ENCODE measurements around the gene BUB1B. TPM values are rescaled to one million over a fixed set of nuclear protein-coding genes. Genes with fewer than 3 reads are reported as not detected.

BUB1B gene
- total and polyA plus RNA-seq, 9 of the 15 experiments (the other 6 are each of a cell fraction or from before 2014, with no cell fraction given), result 28.7 to 113 (median 82.2) TPM

GRCh38 chr15:40118473-40118872, 42.4 kb upstream of the BUB1B start:
- Histone ChIP-seq H3K79me2 (ENCODE audit: control insufficient read depth, insufficient read depth, low read length) (no peaks in the 10 kb centered on the region), H3K4me1 (replicated peaks in 1 of 2; ENCODE audit: control insufficient read depth in 2 of 2, insufficient read depth in 2 of 2, low read length in 2 of 2) (peaks cover 0 to 6% of the 10 kb centered on the region in 2 experiments; a peak in 3 of 5 replicates), H3K4me3 (no peak overlapping the region), H3K9me3 (replicated peaks; ENCODE audit: control insufficient read depth, insufficient read depth, low read depth, low read length) (no peaks in the 10 kb centered on the region), H3K4me2 (ENCODE audit: insufficient read depth, low read length) (no peak overlapping the region), H3K27me3 (ENCODE audit: control insufficient read depth in 2 of 2, insufficient read depth in 2 of 2, low read length in 2 of 2) (no peaks in the 10 kb centered on the region; a peak in 1 of 5 replicates), H3K9me1 (ENCODE audit: control insufficient read depth, insufficient read depth, low read length) (no peaks in the 10 kb centered on the region), H2AFZ (ENCODE audit: low read depth, low read length) (no peak overlapping the region), H4K20me1 (replicated peaks; ENCODE audit: control insufficient read depth, insufficient read depth, low read length) (no peaks in the 10 kb centered on the region), H3K27ac (ENCODE audit: extremely low read depth, low read depth, low read length) (no peak overlapping the region), H3K9ac (ENCODE audit: insufficient read depth in 1 of 2, low read depth in 2 of 2, low read length in 2 of 2) (no peak overlapping the region), H3K36me3 (ENCODE audit: control insufficient read depth, insufficient read depth, low read length) (no peaks in the 10 kb centered on the region)
- ATAC-seq (no peak), DNase-seq (ENCODE audit: extremely low read depth in 1 of 4, low spot score in 3 of 4) (no peak), FAIRE-seq (no peak)
- POLR2A ChIA-PET, result no interaction called here
- in situ Hi-C loops (cut with MboI), result no loop called here
- CTCF ChIA-PET (ENCODE audit: low intra/inter-chr PET ratio), result no interaction called here
- intact Hi-C loops (cut with micrococcal nuclease), result no loop called here
- 12% methylated on average over 3 of the region's 3 CpGs for WGBS (ENCODE audit: insufficient coverage, low coverage, missing lambda C conversion rate)
- BruUV-seq (replicated peaks), result no TSS peak
- TF ChIP-seq MYBL2 (IDR thresholded peaks at IDR 0.05; ENCODE audit: low read depth) (no peak), MYBL2 (CRISPR knock-in tag; IDR thresholded peaks at IDR 0.05; ENCODE audit: borderline replicate concordance) (no peak), KAT7 (CRISPR knock-in tag; IDR thresholded peaks at IDR 0.05; ENCODE audit: borderline replicate concordance) (no peak), POU5F1 (IDR thresholded peaks at IDR 0.05; ENCODE audit: borderline replicate concordance, low read depth, low read length, partially characterized antibody) (no peak), SNRNP70 (optimal IDR thresholded peaks at IDR 0.05; ENCODE audit: low read depth, low read length) (no peak), ZNF280B (CRISPR knock-in tag; IDR thresholded peaks at IDR 0.05) (no peak), EHMT2 (IDR thresholded peaks at IDR 0.05) (no peak), CHD7 (IDR thresholded peaks at IDR 0.05; ENCODE audit: low read depth, low read length) (no peak), TAL1 (IDR thresholded peaks at IDR 0.05) (no peak), KDM1A (IDR thresholded peaks at IDR 0.05) (no peak), FOXJ3 (CRISPR knock-in tag; IDR thresholded peaks at IDR 0.05) (no peak), ZNF445 (CRISPR knock-in tag; IDR thresholded peaks at IDR 0.05; ENCODE audit: low read depth) (no peak)

Data from K562 (cell line).